Measurements from ENCODE around the gene RNF207.

RNF207 gene

DNA sequence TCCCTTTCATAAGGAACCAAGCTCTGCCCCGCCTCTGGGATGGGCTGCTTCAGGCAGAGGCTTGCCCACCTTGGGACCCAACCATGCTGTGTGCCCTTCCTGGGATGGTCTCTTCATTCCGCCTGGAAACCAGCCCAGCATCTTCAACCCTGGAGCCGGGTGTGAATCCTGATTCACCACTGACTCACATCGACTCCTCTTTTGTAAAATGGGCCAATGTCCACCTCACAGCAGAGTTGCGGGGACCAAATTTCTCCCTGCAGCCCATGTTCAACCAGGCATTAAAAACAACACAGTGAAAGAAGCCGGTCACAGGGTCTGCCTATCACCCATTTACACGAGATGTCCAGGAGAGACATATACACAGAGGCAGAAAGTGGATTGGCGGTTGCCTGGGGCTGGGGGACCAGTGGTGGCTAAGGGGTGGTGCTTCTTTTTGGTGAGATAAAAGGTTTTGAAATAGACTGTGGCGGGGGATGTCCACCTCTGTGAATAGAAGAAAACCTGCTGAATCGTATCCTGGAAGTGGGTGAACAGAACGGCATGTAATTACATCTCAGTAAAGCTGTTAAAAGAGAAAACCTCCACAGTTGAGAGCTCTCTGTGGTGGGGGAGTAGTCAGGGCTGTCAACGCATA is 61.9 kb downstream of the RNF207 start:
- Histone ChIP-seq H2AFZ (ENCODE audit: low read depth) (no peak overlapping the region), H3K27me3 (ENCODE audit: insufficient read depth, low read depth) (no peaks in the 10 kb centered on the region), H3K4me1 (ENCODE audit: low read depth, poor library complexity, severe bottlenecking) (no peaks in the 10 kb centered on the region), H3K27ac (no peak overlapping the region), H4K20me1 (ENCODE audit: insufficient read depth) (no peaks in the 10 kb centered on the region), H3K9ac (no peak overlapping the region), H3K36me3 (ENCODE audit: insufficient read depth) (no peaks in the 10 kb centered on the region), H3K79me2 (ENCODE audit: insufficient read depth, low read depth) (no peaks in the 10 kb centered on the region), H3K4me2 (no peak overlapping the region), H3K4me3 (IDR thresholded peaks at IDR 0.05; ENCODE audit: insufficient read depth, low read depth, low read length) (no peak overlapping the region)
- TF ChIP-seq, protein P1, sequence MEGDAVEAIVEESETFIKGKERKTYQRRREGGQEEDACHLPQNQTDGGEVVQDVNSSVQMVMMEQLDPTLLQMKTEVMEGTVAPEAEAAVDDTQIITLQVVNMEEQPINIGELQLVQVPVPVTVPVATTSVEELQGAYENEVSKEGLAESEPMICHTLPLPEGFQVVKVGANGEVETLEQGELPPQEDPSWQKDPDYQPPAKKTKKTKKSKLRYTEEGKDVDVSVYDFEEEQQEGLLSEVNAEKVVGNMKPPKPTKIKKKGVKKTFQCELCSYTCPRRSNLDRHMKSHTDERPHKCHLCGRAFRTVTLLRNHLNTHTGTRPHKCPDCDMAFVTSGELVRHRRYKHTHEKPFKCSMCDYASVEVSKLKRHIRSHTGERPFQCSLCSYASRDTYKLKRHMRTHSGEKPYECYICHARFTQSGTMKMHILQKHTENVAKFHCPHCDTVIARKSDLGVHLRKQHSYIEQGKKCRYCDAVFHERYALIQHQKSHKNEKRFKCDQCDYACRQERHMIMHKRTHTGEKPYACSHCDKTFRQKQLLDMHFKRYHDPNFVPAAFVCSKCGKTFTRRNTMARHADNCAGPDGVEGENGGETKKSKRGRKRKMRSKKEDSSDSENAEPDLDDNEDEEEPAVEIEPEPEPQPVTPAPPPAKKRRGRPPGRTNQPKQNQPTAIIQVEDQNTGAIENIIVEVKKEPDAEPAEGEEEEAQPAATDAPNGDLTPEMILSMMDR (conservative IDR thresholded peaks at IDR 0.05; ENCODE audit: low read depth, low read length), result no peak

DNA sequence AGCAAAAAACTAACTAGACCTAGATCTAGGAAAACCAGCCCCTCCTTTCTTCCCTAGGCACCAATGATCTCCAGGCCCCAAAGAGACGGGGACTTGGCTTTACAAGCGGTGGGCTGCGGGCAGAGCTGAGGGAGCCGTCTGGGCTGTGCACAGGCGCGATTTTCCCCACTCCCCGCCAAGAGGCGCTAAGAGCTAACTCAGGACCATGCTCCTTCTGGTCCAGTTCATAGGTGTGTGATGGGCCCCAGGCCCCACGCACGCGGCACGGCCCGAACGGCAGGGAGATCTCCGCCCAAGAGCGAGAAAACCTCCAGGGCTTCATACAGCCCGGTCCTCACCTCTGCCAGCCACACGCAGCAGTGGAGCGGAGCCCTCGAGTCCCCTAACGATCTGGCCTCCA is 62.5 kb downstream of the RNF207 start:
- no peaks in the 10 kb centered on the region for H4K20me1 ChIP-seq (ENCODE audit: insufficient read depth)
- no peak overlapping the region for H3K9ac ChIP-seq
- H3K4me1 ChIP-seq (ENCODE audit: low read depth, poor library complexity, severe bottlenecking), result no peaks in the 10 kb centered on the region
- no peaks in the 10 kb centered on the region for H3K27me3 ChIP-seq (ENCODE audit: insufficient read depth, low read depth)
- H3K4me3 ChIP-seq (IDR thresholded peaks at IDR 0.05; ENCODE audit: insufficient read depth, low read depth, low read length), result no peak overlapping the region
- TF ChIP-seq, protein P1 (conservative IDR thresholded peaks at IDR 0.05; ENCODE audit: low read depth, low read length), result no peak
- no peak overlapping the region for H3K4me2 ChIP-seq
- no peaks in the 10 kb centered on the region for H3K36me3 ChIP-seq (ENCODE audit: insufficient read depth)
- no peak overlapping the region for H2AFZ ChIP-seq (ENCODE audit: low read depth)
- H3K79me2 ChIP-seq (ENCODE audit: insufficient read depth, low read depth), result no peaks in the 10 kb centered on the region
- no peak overlapping the region for H3K27ac ChIP-seq

DNA sequence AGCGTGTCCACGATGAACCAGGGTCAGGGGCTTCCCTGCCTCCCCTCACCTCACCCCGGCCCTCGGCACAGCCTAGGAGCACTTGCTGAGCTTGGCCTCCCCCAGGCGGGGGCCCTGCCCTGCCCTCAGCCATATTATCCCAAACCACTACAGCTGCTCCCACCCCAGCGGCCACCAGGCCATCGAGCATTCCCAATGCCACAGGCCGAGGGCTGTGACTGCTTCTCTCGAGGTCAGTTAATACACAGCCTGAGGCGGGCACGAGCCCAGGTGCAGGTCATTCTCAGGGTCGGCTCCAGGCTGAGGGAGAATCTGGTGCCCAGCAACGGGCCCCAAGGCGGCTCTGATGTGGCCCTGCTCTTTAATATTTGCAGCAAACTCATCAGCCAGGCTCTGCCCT is 63.4 kb downstream of the RNF207 start:
- Histone ChIP-seq H3K27ac (no peak overlapping the region), H2AFZ (ENCODE audit: low read depth) (no peak overlapping the region), H3K79me2 (ENCODE audit: insufficient read depth, low read depth) (no peaks in the 10 kb centered on the region), H3K4me3 (IDR thresholded peaks at IDR 0.05; ENCODE audit: insufficient read depth, low read depth, low read length) (no peak overlapping the region), H3K36me3 (ENCODE audit: insufficient read depth) (no peaks in the 10 kb centered on the region), H3K9ac (no peak overlapping the region), H3K4me1 (ENCODE audit: low read depth, poor library complexity, severe bottlenecking) (no peaks in the 10 kb centered on the region), H3K4me2 (no peak overlapping the region), H4K20me1 (ENCODE audit: insufficient read depth) (no peaks in the 10 kb centered on the region), H3K27me3 (ENCODE audit: insufficient read depth, low read depth) (no peaks in the 10 kb centered on the region)
- TF ChIP-seq, protein P1 (conservative IDR thresholded peaks at IDR 0.05; ENCODE audit: low read depth, low read length), result no peak

DNA sequence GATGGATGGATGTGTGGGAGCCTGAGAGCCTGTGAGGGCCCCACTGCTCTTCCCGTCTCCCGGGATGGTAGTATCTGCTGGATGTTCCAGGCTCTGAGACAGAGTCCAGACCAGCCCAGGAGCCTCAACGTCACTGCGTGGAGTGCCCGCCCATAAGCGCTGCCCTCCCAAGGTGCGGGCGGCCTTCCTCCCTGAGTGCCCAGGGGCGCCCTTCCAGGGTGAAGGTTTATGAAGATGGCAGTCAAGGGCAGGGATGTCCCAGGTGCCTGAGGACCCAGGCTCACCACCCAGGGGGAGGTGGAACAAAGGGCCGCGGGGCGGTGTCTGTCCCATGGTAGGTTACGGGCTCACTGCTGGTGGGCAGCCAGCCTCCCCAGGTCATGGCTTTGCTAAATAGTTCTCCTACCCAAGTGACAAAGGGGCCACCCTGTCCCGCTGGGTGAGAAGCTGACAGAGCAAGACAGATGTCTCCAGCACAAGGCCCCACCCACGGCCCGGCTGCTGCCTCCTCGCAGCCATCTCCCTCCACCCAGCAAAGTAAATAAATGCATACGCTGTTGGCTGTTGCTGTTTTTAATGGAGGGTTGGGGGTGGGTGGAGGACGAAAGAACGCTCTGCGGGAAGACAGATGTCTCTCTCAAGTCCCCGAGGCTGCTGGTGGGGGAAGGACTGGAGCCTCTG is 63.9 kb downstream of the RNF207 start:
- TF ChIP-seq, protein P1 (conservative IDR thresholded peaks at IDR 0.05; ENCODE audit: low read depth, low read length), result no peak
- Histone ChIP-seq H3K27me3 (ENCODE audit: insufficient read depth, low read depth) (no peaks in the 10 kb centered on the region), H2AFZ (ENCODE audit: low read depth) (no peak overlapping the region), H3K27ac (no peak overlapping the region), H3K9ac (no peak overlapping the region), H4K20me1 (ENCODE audit: insufficient read depth) (no peaks in the 10 kb centered on the region), H3K4me2 (no peak overlapping the region), H3K36me3 (ENCODE audit: insufficient read depth) (no peaks in the 10 kb centered on the region), H3K4me1 (ENCODE audit: low read depth, poor library complexity, severe bottlenecking) (no peaks in the 10 kb centered on the region), H3K79me2 (ENCODE audit: insufficient read depth, low read depth) (no peaks in the 10 kb centered on the region), H3K4me3 (IDR thresholded peaks at IDR 0.05; ENCODE audit: insufficient read depth, low read depth, low read length) (no peak overlapping the region)
